ENCODE data around the gene SETX. TPM values are rescaled to one million over a fixed set of nuclear protein-coding genes. Genes with fewer than 3 reads are reported as not detected.

SETX gene
- total RNA-seq, 2 donors from 2014 or later, result 25.8 to 36.8 TPM

DNA sequence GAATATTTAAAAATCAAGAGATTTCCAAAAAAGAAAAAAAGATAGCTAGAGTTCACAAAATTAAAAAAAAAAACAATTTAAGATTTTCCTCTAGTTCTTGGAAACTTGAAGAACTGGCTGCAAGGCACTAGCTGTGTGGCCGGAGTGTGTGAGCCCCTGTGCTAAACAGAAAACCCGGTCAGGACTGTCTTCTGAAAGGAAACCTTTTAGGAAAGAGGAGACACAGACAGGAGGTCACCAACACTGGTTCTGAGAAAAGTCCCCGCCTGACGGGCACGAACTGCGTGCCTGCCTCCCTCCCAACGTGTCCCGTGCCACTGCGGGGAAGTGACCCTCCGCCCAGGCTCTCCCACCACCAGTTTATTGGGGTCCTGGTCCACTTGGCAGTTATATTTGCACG lies 36.7 kb upstream of the SETX start:
- Histone ChIP-seq H3K27ac (no peak overlapping the region), H3K36me3 (peaks cover 28% of the 10 kb centered on the region), H3K9ac (ENCODE audit: low read depth in 2 of 2, low read length in 2 of 2) (no peak overlapping the region), H3K27me3 (no peaks in the 10 kb centered on the region), H3K9me3 (no peaks in the 10 kb centered on the region), H3K4me3 (no peak overlapping the region), H3K4me1 (no peaks in the 10 kb centered on the region)
- TF ChIP-seq, protein P1, sequence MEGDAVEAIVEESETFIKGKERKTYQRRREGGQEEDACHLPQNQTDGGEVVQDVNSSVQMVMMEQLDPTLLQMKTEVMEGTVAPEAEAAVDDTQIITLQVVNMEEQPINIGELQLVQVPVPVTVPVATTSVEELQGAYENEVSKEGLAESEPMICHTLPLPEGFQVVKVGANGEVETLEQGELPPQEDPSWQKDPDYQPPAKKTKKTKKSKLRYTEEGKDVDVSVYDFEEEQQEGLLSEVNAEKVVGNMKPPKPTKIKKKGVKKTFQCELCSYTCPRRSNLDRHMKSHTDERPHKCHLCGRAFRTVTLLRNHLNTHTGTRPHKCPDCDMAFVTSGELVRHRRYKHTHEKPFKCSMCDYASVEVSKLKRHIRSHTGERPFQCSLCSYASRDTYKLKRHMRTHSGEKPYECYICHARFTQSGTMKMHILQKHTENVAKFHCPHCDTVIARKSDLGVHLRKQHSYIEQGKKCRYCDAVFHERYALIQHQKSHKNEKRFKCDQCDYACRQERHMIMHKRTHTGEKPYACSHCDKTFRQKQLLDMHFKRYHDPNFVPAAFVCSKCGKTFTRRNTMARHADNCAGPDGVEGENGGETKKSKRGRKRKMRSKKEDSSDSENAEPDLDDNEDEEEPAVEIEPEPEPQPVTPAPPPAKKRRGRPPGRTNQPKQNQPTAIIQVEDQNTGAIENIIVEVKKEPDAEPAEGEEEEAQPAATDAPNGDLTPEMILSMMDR (IDR thresholded peaks at IDR 0.05), result no peak
- intact Hi-C loops (cut with DNase I), result no loop called here
- DNase-seq, result no peak

DNA sequence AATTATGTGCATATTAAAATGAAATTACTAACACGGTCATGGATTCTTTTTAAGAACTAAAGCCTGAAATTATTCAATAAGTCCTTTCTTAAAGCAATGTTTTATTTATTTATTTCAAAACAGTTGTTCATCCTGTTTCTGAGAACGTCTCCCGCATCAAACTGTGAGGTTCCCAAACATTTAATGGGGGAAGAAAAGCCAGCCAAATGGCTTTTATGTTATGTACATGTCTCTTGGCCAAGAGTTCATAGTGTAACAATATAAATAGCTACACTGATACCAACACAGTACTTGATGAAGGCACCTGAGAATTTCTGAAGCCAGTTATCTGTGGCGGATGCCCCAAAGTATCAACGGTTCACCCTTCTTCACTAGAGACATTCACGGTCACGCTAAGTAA lies 36.2 kb upstream of the SETX start:
- Histone ChIP-seq H3K27ac (no peak overlapping the region), H3K9me3 (no peaks in the 10 kb centered on the region), H3K36me3 (peaks cover 28% of the 10 kb centered on the region), H3K27me3 (no peaks in the 10 kb centered on the region), H3K9ac (ENCODE audit: low read depth in 2 of 2, low read length in 2 of 2) (no peak overlapping the region), H3K4me3 (no peak overlapping the region), H3K4me1 (no peaks in the 10 kb centered on the region)
- DNase-seq, result no peak
- TF ChIP-seq, protein P1 (IDR thresholded peaks at IDR 0.05), result no peak
- intact Hi-C loops (cut with DNase I), result no loop called here

DNA sequence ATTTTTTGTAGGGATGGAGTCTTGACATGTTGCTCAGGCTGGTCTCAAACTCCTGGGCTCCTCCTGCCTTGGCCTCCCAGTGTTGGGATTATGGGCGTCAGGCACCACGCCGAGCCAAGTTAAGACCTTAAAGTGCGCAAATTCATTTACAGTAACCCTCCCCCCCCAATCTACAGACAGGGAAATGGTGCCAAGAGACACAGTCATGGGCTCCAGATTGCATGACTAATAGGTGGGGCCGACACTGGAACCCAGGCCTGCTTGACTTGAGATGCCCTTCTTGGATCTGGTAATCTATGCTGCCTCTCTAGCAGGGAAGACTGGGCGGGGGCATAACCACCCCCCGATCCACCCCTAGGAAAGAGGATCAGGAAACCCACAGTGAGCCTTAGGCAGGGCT lies 32.3 kb upstream of the SETX start:
- intact Hi-C loops (cut with DNase I), result loop anchor here (10.0 kb wide), 1 partner anchor 112 kb away; no protein-coding TSS in a partner anchor
- no peak for DNase-seq
- Histone ChIP-seq H3K27me3 (no peaks in the 10 kb centered on the region), H3K4me3 (no peak overlapping the region), H3K27ac (no peak overlapping the region), H3K4me1 (no peaks in the 10 kb centered on the region), H3K9ac (ENCODE audit: low read depth in 2 of 2, low read length in 2 of 2) (no peak overlapping the region), H3K9me3 (no peaks in the 10 kb centered on the region), H3K36me3 (peaks cover 25% of the 10 kb centered on the region)
- TF ChIP-seq, protein P1 (IDR thresholded peaks at IDR 0.05), result no peak

DNA sequence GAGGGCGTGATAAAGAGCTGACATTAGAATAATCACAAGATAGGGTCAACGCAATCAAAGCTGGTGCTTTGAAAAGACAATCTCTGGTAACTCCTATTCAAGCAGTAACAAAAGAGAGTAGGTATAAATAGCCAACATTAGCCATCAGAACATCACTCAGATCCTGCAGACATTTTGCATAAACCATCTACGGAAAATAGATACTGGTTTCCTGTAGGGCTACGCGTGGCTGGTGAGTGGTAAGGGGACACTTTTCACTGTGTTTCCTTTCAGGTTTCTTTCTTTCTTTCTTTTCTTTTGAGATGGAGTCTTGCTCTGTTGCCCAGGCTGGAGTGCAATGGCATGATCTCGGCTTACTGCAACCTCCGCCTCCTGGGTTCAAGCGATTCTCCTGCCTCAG lies 29.6 kb upstream of the SETX start:
- peaks cover 9% of the 10 kb centered on the region for H3K36me3 ChIP-seq
- no peak overlapping the region for H3K27ac ChIP-seq
- intact Hi-C loops (cut with DNase I), result loop anchor here (10.0 kb wide), 1 partner anchor 110 kb away; no protein-coding TSS in a partner anchor

DNA sequence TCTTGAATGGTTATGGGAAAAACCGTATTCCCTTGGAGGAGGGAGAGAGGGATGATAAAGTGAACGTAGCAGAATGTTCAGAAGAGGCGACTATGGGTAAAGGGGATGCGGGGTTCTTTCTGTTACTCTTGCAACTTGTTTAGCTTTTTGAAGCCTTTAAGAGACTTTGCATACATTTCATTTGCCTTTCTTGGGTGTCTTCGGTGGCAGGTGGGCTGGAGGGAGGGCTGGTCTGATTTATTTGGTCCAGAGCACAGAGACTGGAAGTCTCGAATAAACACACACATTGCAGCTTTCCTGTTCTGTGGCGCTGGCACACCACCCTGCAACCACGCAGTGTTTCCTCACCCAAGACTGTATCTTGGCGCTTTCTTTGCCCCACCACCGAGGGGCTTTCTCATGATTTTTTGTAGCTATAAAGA lies 28.7 kb upstream of the SETX start:
- intact Hi-C loops (cut with DNase I), result loop anchor here (10.0 kb wide), 1 partner anchor 109 kb away; no protein-coding TSS in a partner anchor
- Histone ChIP-seq H3K27me3 (no peaks in the 10 kb centered on the region), H3K4me3 (no peak overlapping the region), H3K36me3 (peaks cover 8% of the 10 kb centered on the region), H3K9ac (ENCODE audit: low read depth in 2 of 2, low read length in 2 of 2) (no peak overlapping the region), H3K27ac (no peak overlapping the region), H3K4me1 (no peaks in the 10 kb centered on the region), H3K9me3 (no peaks in the 10 kb centered on the region)
- no peak for DNase-seq
- TF ChIP-seq, protein P1 (IDR thresholded peaks at IDR 0.05), result no peak

More for the DNA sequence above, 29.6 kb upstream of the SETX start:
- H3K4me1 ChIP-seq, result no peaks in the 10 kb centered on the region
- no peak for DNase-seq
- no peak overlapping the region for H3K4me3 ChIP-seq
- H3K9me3 ChIP-seq, result no peaks in the 10 kb centered on the region
- no peak overlapping the region for H3K9ac ChIP-seq (ENCODE audit: low read depth in 2 of 2, low read length in 2 of 2)
- no peaks in the 10 kb centered on the region for H3K27me3 ChIP-seq
- TF ChIP-seq, protein P1 (IDR thresholded peaks at IDR 0.05), result no peak

All from colonic mucosa (tissue), 4 donors.